Stimulated activated CD4-positive, alpha-beta T cell treated with anti-CD3 and anti-CD28 coated beads, TNF-alpha, amount 100 ng/mL, for 48 hours (primary cell): Measurements from ENCODE around the gene PLRG1.

ENCODE experiments used
- DNase-seq, 3 donors: peaks; one replicate each; pipeline ENCODE4 v3.0.0-alpha.2; 2020; ENCODE audit warnings: low read depth in 3 of 3

The PLRG1 gene

DNA sequence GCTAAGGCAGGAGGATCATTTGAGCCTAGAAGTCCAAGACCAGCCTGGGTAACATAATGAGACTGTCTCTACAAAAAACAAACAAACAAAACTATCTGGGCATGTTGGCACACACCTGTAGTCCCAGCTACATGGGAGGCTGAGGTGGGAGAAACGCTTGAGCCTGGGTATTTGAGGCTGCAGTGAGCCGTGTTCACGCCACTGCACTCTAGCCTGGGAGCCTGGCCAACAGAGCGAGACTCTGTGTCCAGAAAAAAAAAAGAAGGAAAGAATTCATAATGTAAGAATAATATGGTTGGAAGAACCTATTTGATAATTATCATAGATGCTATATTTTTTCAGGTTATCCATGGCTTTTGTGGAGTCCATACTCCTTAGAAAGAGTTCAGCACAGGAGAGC lies 32.6 kb downstream of the PLRG1 start:
- no peak for DNase-seq

DNA sequence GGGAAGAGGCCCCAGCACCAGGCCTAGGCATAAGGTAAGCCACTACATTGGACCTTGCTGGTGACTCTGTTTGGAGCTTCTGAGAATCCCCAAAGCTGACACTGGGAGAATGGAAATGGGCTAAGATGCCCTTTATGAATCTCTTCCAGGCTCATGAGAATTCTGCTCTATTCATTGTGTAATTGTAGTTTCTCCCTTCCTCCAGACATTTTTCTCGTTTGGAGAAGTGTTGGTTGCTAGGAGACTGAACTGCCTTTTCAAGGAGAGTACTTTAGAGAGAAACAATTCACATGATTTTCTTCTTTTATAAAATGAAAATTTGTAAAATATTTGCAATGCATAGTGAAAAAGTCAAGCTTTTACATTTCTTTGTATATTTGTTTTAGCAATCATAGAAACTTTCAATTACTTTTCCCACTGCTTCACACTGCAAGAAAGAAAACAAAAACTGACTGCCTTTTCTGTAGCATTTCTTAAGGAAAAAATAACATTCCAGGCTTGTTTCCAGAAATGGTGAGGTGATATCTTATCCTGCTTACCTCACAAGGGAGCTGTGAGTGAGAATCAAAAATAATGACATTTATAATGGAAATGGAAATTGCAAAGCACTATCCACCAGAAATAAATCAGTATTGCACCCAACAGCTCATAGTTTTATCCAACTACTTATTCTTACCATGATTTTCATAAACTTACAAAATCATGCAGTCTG lies 33.7 kb downstream of the PLRG1 start:
- no peak for DNase-seq

DNA sequence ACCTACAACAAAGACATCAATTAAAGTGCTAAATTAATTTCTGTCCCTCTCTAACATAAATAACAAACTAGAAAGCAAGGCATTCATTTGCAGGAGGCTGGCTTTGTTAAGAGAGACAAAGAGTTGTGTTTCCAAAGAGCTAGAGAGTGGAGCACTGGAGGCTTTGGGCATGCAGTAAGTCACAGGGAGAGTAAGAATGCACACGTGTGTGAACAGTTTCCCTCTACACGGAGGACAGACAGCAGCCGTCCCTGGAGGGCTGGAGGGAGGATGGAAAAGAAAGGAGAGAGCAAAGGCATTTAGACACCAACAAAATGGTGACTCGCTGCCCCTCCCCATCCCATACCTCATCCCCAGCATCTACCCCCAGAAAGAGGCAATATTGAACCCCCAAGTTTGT lies 38.2 kb downstream of the PLRG1 start:
- no peak for DNase-seq

- no peak for DNase-seq
Measured at GRCh38 chr4:154511548-154511947, 38.7 kb downstream of the PLRG1 start.

DNA sequence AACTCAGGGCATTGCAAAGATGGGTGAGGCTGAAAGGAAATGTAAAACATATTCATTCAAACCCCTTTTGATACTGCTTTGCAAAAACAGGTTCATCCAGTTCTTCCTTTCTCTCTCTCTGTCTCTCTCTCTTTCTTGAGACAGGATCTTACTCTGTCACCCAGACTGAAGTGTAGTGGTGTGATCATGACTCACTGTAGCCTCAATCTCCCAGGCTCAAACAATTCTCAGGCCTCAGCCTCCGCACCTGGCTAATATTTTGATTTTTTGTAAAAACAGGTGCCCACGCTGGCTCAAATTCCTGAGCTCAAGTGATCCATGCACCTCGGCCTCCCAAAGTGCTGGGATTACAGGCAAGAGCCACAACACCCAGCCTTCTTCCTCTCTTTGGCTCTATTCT lies 43.0 kb downstream of the PLRG1 start:
- DNase-seq: no peak

GRCh38 chr4:154506253-154506652 lies 43.9 kb downstream of the PLRG1 start:
- no peak for DNase-seq

- DNase-seq: no peak
Measured at GRCh38 chr4:154503598-154503997, 46.6 kb downstream of the PLRG1 start.

GRCh38 chr4:154502111-154502510 lies 48.1 kb downstream of the PLRG1 start:
- no peak for DNase-seq

- no peak for DNase-seq
Measured at GRCh38 chr4:154497889-154498288, 52.3 kb downstream of the PLRG1 start.

GRCh38 chr4:154495867-154496266 lies 54.3 kb downstream of the PLRG1 start:
- DNase-seq: no peak

GRCh38 chr4:154492288-154492687 lies 57.9 kb downstream of the PLRG1 start:
- no peak for DNase-seq

DNA sequence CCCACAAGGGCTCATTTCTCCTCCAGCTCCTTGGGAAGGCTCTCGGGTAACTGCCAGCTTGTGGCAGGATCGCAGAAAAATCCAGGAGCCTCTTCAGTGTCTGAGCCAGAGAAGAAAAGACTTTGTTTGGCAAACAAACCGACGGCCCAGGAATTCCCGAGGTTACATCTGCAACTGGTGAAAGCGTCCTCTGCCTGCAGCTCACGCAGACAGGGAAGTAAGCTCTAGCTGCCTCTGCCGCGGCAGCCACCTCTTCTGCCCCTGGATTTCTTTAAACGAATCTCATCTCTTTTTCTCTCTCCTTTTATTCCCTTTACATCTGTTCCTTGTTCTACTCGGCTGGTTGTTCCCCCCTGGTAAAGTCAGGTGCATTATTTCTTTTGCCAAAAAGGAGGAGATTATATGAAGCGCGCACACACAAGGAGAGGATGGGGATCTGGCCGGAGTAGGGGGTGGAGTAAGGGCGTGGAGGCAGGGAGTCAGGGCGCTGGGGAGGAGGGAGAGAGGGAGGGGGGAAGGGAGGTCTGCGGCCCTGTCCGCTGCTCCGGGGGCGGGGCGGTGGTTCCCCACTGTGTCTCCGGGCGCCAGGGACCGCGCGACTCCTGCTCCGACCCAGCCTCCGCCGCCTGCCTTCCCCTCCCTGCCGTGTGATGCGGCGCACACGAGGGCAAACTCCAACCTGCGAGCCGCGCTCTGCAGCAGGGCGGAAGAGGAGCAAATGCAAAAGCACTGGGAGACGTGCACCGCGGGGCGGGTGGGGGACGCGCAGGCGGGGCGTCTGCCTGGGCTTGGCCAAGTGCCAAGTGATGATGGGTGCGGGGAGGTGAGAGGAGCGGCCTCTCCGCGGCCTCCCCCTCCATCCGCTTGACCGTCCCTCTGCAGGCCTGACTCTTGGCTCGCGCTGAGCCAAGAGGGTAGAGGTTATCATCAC lies 58.6 kb downstream of the PLRG1 start, which contains the start of gene DCHS2:
DCHS2 (minus strand) TSS at position 459 of the 931 bp plus-strand sequence; CDS start at position 15, 444 bp downstream.
- no peak for DNase-seq

DNA sequence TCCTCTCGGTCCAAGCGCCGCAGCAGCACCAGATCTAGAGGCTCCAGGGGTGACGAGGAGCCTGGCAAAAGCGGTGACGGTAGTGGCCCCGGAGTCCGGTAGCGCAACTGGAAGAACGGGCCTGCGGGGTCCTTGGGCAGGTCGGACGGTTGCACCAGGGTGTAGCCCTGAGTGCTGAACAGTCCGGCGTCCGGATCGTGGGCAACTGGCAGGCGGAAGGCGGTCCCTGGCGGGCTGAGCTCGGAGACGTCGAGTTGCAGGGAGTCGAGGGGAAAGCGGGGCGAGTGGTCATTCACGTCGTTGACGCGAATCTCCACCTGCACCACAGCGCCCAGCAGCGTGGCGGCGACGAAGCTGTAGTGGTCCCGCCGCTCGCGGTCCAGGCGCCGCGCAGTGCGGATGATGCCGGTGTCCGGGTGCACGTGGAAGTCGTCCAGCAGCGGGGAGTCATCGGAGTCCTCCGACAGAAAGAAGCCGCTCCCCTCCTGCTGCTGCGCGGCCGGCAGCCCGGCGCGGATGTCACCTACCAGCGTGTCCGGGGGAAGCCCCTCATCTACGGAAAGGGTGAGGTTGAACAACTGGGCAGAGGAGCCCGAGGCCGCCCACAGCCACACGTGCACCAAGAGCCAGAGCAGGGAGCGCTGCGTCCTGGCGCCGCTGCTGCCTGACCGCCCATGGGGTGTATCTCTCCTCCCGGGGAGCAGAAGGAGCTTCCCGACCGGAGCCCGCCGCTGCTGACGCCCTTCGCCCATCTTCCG lies 59.4 kb downstream of the PLRG1 start:
- peak in 1 of 3 donors; percentile 9 for DNase-seq

GRCh38 chr4:154490234-154490582 lies 60.0 kb downstream of the PLRG1 start:
- no peak for DNase-seq

DNA sequence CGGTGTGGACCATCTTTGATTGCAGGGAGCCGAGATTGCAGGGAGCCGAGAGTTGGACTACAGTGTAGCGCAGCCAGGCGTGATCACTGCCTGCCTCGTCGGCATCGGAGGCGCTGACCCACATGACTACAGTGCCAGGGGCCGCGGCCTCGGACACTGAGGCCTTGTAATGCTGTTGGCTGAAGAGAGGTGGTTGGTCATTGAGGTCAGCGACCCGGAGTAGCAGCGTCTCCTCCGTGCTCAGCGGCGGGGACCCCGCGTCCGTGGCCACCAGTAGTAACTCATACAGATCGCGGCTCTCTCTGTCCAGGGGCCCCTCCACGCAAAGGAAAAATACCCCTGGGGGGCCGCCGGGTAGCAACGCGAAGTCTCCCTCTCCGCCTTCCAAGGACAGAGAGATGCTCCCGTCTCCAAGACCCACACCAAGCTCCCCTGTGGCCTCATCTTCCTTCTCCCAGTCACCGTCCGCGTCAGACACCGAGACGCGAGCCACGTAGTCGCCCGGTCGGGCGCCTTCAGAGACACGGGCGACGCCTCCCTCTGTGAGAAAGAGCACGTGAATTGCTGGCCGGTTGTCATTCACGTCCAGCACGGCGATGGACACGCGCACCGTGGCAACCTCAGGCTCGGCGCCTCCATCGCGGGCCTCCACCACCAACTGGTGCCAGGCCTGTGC lies 60.5 kb downstream of the PLRG1 start:
- no peak for DNase-seq

DNA sequence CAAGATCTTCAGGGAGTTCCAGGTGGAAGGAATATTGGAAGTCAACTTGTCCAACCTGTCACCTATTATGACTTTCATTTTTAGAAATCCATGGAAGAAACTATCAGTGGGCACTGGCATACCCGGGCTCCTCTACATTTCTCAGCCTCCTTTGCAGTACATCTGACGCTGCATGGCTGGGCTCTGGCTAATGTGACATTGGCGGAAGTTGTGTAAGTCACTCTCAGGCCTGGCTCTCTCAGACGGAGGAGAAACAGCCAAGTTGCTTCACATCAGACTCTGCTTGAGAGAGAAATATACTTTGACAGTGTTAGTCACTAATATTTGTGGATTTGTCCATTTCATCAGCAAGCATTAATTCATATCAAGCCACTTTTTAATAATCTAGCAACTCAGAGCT lies 63.1 kb downstream of the PLRG1 start:
- no peak for DNase-seq

GRCh38 chr4:154485127-154485773 lies 65.0 kb downstream of the PLRG1 start:
- DNase-seq: no peak
